Thoracic aorta (tissue), 2 donors: ENCODE data around the gene GSTM1. TPM values are rescaled to one million over a fixed set of nuclear protein-coding genes. Genes with fewer than 3 reads are reported as not detected.

Experiments used
- ATAC-seq: fragments of 150-250 bp; one replicate; pipeline ENCODE4 v1.8.0; 2017; ENCODE audit warnings: low read depth; ENCODE audit not compliant: insufficient number of reproducible peaks, low FRiP score
- DNase-seq: peaks from one replicate; pipeline ENCODE4 v3.0.0-alpha.2; 2020; ENCODE audit warnings: low spot score
- H3K27ac ChIP-seq, 2 donors: fragments of 200-600 bp; sonication (generic); 1 replicate in 1 of 2; 2 replicates in 1 of 2; pipeline ENCODE4 v1.5.1; 2016; ENCODE audit warnings: mild to moderate bottlenecking in 2 of 2, moderate library complexity in 2 of 2
- H3K27me3 ChIP-seq: fragments of 200-600 bp; sonication (generic); replicated peaks from 2 replicates; pipeline ENCODE4 v1.6.0; 2016; ENCODE audit warnings: mild to moderate bottlenecking; ENCODE audit not compliant: insufficient read depth
- H3K36me3 ChIP-seq: fragments of 200-600 bp; sonication (generic); one replicate; pipeline ENCODE4 v1.5.1; 2016
- H3K4me1 ChIP-seq, 2 donors: fragments of 200-600 bp; sonication (generic); 1 replicate in 1 of 2; 2 replicates in 1 of 2; pipeline versions ENCODE4 v1.5.1 to v1.6.0; 2016; ENCODE audit warnings: low read depth in 2 of 2, mild to moderate bottlenecking in 1 of 2; ENCODE audit not compliant: control insufficient read depth in 1 of 2
- H3K4me3 ChIP-seq: fragments of 200-600 bp; sonication (generic); 2 replicates; pipeline ENCODE4 v1.5.1; 2016; ENCODE audit warnings: mild to moderate bottlenecking
- H3K9me3 ChIP-seq: fragments of 200-600 bp; sonication (generic); 2 replicates; pipeline ENCODE4 v1.5.1; 2016
- total RNA-seq, 2 donors: library from RNA; depleted of rRNA; stranded (reverse); fragments of >200 nt; gene quantifications; one replicate each; pipeline versions ENCODE4 v1.1.0 to v1.2.3, GENCODE V29; 2016
- TF ChIP-seq, protein P1 (sequence below): fragments of 200-600 bp; sonication (generic); IDR thresholded peaks from one replicate; pipeline ENCODE4 v1.5.1; 2019; ENCODE audit warnings: antibody characterized with exemption

The GSTM1 gene
- total RNA-seq, 2 donors from 2014 or later, result not detected

DNA sequence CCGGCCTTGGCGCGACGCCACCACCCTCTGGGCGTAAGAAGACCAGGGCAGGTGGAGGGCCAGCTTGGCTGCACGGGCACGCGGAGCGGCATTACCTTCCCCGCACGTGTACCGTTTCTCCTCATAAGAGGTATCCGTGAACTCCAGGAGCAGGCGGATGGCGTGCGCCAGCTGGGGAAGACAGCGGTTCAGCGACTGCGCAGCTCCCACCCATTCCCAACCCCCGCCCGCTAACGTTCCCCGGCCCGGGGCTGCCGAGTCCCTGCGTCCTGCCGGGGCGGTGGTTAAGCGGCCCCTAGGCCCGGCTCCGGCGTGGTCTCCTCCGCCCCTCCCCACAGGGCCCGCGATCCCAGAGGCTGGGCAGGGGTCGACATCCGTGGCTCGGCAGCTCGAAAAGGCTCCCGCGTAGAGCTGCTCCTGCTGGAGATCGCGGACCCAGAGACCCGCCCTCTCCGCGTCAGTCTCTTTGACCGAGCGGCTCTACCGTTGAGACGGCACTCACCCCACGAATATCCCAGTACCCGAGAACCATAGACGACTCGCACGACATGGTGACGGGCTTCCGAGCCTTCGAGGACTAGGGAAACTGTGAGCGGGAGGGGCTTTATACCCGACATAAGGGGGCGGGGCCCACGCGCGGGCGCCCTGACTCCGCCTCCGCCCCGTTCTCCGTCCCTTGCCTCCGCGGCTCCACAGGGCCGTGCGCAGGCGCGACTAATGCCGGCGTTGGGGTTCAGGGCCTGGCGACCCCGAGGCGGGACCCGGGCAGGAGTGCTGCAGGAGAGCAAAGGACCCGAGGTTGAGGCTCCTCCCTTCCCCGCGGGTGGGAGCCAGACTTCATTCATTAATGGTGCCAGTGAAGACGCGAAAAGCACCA lies 52.4 kb downstream of the GSTM1 start:
- no peaks in the 10 kb centered on the region for H3K27me3 ChIP-seq
- peaks cover 5 to 14% of the 10 kb centered on the region in 2 donors for H3K4me1 ChIP-seq
- H3K36me3 ChIP-seq, result peaks cover 14% of the 10 kb centered on the region
- DNase-seq, result peak; percentile 24
- peak overlapping the region; percentile 83 for H3K4me3 ChIP-seq
- H3K9me3 ChIP-seq, result no peaks in the 10 kb centered on the region
- peak; percentile 92 for ATAC-seq
- TF ChIP-seq, protein P1, sequence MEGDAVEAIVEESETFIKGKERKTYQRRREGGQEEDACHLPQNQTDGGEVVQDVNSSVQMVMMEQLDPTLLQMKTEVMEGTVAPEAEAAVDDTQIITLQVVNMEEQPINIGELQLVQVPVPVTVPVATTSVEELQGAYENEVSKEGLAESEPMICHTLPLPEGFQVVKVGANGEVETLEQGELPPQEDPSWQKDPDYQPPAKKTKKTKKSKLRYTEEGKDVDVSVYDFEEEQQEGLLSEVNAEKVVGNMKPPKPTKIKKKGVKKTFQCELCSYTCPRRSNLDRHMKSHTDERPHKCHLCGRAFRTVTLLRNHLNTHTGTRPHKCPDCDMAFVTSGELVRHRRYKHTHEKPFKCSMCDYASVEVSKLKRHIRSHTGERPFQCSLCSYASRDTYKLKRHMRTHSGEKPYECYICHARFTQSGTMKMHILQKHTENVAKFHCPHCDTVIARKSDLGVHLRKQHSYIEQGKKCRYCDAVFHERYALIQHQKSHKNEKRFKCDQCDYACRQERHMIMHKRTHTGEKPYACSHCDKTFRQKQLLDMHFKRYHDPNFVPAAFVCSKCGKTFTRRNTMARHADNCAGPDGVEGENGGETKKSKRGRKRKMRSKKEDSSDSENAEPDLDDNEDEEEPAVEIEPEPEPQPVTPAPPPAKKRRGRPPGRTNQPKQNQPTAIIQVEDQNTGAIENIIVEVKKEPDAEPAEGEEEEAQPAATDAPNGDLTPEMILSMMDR, result no peak
- peak overlapping the region; percentile 38 to 45 for H3K27ac ChIP-seq

- Histone ChIP-seq H3K36me3 (peaks cover 14% of the 10 kb centered on the region), H3K4me1 (peaks cover 5 to 14% of the 10 kb centered on the region in 2 donors), H3K27ac (peak within 1 kb of the TSS; percentile 38 to 45), H3K9me3 (no peaks in the 10 kb centered on the region), H3K4me3 (peak within 1 kb of the TSS; percentile 83), H3K27me3 (no peaks in the 10 kb centered on the region)
- DNase-seq (no peak), ATAC-seq (no peak)
- TF ChIP-seq, protein P1, result no peak
Measured at GRCh38 chr1:109740615-109741373, 53.2 kb downstream of the GSTM1 start, which contains the start of gene GSTM3. Gene GSTM3 (minus strand): TSS chr1:109741038. CDS start chr1:109740287, 751 bp downstream.

Other genes with a start within 250 kb of the GSTM1 start
- gene SYPL2, start 221.3 kb upstream of the GSTM1 start, total RNA-seq, result 1 to 10 TPM; 4.2 to 6.1 TPM
- gene ATXN7L2, start 203.9 kb upstream of the GSTM1 start, total RNA-seq, result 1 to 10 TPM; 3.1 to 7.7 TPM
- 10 to 100 TPM in 1 of 2 donors, 1 to 10 TPM in 1; 9.5 to 16.5 TPM for gene CYB561D1, start 193.7 kb upstream of the GSTM1 start, total RNA-seq
- gene AMIGO1, start 178.1 kb upstream of the GSTM1 start, total RNA-seq, result 10 to 100 TPM in 1 of 2 donors, 1 to 10 TPM in 1; 7.8 to 16.0 TPM
- gene GPR61, start 147.9 kb upstream of the GSTM1 start, total RNA-seq, result not detected
- 1 to 10 TPM; 5.4 to 9.3 TPM for gene GNAI3, start 139.2 kb upstream of the GSTM1 start, total RNA-seq
- gene GNAT2, start 68.2 kb upstream of the GSTM1 start, total RNA-seq, result not detected
- gene AMPD2, start 68.0 kb upstream of the GSTM1 start, total RNA-seq, result 100 to 1,000 TPM; 169 to 202 TPM
- 10 to 100 TPM; 15.7 to 28.4 TPM for gene GSTM4, start 31.7 kb upstream of the GSTM1 start, total RNA-seq
- 10 to 100 TPM; 49.0 to 72.4 TPM for gene GSTM2, start 19.8 kb upstream of the GSTM1 start, total RNA-seq
- gene GSTM5, start 24.4 kb downstream of the GSTM1 start, total RNA-seq, result 1 to 10 TPM; 2.0 to 6.9 TPM
- gene GSTM3, start 53.2 kb downstream of the GSTM1 start, total RNA-seq, result 10 to 100 TPM; 33.1 to 68.6 TPM
- 1 to 10 TPM in 1 of 2 donors, not detected in 1; 1.1 TPM for gene EPS8L3, start 76.1 kb downstream of the GSTM1 start, total RNA-seq
- 100 to 1,000 TPM; 146 to 171 TPM for gene CSF1, start 223.0 kb downstream of the GSTM1 start, total RNA-seq